ENCODE data around the gene LNX1.

DNA sequence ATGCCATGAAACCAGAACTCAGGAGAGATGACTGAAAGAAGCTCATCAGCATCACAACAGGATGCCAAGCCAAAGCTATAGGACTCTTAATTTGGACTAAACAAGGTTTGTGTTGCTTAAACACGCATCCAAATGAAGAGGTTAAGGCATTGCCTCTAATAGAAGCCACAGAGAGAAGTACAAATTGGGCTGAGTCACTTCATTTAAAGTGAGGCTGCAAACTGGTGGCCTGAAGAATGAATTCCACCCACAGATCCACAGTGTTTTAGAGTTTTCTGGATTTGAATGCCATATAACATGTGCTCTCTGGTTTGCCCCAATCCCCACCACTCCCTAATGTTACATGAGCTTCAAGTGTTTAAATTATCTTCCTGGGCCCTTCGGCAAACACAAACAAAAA, 110.4 kb downstream of the LNX1 start:
- TF ChIP-seq, protein P1, sequence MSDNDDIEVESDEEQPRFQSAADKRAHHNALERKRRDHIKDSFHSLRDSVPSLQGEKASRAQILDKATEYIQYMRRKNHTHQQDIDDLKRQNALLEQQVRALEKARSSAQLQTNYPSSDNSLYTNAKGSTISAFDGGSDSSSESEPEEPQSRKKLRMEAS (IDR thresholded peaks at IDR 0.05; ENCODE audit: insufficient read depth, insufficient read length), result no peak
- TF ChIP-seq, protein P2, sequence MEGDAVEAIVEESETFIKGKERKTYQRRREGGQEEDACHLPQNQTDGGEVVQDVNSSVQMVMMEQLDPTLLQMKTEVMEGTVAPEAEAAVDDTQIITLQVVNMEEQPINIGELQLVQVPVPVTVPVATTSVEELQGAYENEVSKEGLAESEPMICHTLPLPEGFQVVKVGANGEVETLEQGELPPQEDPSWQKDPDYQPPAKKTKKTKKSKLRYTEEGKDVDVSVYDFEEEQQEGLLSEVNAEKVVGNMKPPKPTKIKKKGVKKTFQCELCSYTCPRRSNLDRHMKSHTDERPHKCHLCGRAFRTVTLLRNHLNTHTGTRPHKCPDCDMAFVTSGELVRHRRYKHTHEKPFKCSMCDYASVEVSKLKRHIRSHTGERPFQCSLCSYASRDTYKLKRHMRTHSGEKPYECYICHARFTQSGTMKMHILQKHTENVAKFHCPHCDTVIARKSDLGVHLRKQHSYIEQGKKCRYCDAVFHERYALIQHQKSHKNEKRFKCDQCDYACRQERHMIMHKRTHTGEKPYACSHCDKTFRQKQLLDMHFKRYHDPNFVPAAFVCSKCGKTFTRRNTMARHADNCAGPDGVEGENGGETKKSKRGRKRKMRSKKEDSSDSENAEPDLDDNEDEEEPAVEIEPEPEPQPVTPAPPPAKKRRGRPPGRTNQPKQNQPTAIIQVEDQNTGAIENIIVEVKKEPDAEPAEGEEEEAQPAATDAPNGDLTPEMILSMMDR (IDR thresholded peaks at IDR 0.05; ENCODE audit: extremely low read depth in 1 of 2, insufficient read depth in 1 of 2, low read depth in 1 of 2, low read length in 2 of 2), result no peak
- TF ChIP-seq POLR2A (IDR thresholded peaks at IDR 0.05; ENCODE audit: low read depth, low read length) (no peak), POLR2AphosphoS5 (IDR thresholded peaks at IDR 0.05; ENCODE audit: insufficient read depth, low read depth, low read length) (no peak), GATA2 (IDR thresholded peaks at IDR 0.05; ENCODE audit: insufficient read depth, insufficient read length, low read depth, low read length) (no peak), EZH2 (IDR thresholded peaks at IDR 0.05; ENCODE audit: borderline replicate concordance, low read depth, low read length, severe bottlenecking) (no peak), JUN (IDR thresholded peaks at IDR 0.05; ENCODE audit: borderline replicate concordance, insufficient read depth, insufficient read length, low read depth) (no peak), MYC (IDR thresholded peaks at IDR 0.05; ENCODE audit: low read depth, low read length) (no peak), FOS (IDR thresholded peaks at IDR 0.05; ENCODE audit: borderline replicate concordance, insufficient read depth, low read length) (no peak)

Measured in endothelial cell of umbilical vein (primary cell).